GM12872 (cell line): Measurements from ENCODE around the gene CTIF.

ENCODE experiments used
- TF ChIP-seq, protein P1 (sequence below): IDR thresholded peaks from 3 replicates; pipeline ENCODE4 v1.5.1; 2011; ENCODE audit warnings: low read depth, mild to moderate bottlenecking, low read length, moderate library complexity; ENCODE audit not compliant: insufficient read depth

CTIF gene

DNA sequence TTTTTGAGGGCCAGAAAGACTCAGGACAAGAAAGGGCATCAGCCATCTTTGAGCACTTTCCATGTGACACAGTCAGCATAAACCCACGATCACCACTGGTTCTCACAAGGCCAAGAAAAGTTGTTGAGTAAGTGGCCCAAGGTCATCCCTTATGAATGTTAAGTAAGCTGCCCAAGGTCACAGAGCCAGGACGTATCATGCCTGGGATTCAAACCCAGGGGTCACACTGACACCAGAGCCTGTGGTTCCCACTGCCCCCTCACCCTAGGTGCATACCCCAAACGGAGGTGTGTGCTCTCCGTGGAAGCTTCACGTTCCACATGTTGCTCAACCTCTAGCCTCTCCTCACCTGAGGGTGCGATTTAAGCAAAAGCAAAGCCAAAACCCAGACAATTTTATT is 2.3 kb upstream of the CTIF start:
- TF ChIP-seq, protein P1, sequence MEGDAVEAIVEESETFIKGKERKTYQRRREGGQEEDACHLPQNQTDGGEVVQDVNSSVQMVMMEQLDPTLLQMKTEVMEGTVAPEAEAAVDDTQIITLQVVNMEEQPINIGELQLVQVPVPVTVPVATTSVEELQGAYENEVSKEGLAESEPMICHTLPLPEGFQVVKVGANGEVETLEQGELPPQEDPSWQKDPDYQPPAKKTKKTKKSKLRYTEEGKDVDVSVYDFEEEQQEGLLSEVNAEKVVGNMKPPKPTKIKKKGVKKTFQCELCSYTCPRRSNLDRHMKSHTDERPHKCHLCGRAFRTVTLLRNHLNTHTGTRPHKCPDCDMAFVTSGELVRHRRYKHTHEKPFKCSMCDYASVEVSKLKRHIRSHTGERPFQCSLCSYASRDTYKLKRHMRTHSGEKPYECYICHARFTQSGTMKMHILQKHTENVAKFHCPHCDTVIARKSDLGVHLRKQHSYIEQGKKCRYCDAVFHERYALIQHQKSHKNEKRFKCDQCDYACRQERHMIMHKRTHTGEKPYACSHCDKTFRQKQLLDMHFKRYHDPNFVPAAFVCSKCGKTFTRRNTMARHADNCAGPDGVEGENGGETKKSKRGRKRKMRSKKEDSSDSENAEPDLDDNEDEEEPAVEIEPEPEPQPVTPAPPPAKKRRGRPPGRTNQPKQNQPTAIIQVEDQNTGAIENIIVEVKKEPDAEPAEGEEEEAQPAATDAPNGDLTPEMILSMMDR: no peak

- TF ChIP-seq, protein P1: no peak
Measured at GRCh38 chr18:48539406-48540250, 797 bp downstream of the CTIF start.

GRCh38 chr18:48540251-48541025 is 1.6 kb downstream of the CTIF start:
- TF ChIP-seq, protein P1: 0 out of 3 replicates have a peak, but pooled peaks have one; percentile 8

DNA sequence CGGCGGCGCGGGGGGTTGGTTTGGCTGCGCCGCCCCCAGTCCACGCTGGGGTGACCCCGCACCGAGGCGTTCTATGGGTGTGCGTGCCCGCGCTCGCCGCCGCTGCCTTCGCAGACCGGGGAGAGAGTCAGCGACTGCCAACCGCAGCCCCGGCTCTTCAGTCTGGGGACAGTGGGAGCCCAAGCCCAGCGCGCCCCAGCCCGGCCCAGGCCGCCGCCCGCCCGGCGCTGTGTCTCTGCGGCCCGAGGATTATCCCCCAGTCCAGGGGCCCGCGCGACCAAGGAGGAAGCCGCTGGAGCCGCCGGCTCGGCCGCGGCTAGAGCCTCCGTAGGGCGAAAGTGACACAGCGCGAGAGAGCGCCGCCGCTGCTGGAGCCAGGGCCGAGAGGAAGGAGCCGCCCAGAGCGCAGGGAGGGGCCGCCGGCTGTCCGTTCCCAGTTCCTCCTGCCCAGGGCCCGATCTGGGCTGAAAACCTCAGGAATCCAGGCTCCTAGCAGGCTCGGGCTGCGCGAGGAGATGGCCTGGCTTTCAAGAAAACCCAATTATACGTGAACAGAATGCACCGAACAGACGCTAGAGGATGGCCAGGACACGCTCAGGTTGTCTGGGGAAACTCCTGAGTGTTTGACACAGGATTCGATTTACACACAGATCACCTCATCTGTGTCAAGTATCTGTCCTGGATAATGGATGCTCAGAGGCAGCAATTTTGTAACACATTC is 2.4 kb downstream of the CTIF start:
- TF ChIP-seq, protein P1: no peak

- TF ChIP-seq, protein P1: no peak
Measured at GRCh38 chr18:48541747-48542400, 3.0 kb downstream of the CTIF start.

DNA sequence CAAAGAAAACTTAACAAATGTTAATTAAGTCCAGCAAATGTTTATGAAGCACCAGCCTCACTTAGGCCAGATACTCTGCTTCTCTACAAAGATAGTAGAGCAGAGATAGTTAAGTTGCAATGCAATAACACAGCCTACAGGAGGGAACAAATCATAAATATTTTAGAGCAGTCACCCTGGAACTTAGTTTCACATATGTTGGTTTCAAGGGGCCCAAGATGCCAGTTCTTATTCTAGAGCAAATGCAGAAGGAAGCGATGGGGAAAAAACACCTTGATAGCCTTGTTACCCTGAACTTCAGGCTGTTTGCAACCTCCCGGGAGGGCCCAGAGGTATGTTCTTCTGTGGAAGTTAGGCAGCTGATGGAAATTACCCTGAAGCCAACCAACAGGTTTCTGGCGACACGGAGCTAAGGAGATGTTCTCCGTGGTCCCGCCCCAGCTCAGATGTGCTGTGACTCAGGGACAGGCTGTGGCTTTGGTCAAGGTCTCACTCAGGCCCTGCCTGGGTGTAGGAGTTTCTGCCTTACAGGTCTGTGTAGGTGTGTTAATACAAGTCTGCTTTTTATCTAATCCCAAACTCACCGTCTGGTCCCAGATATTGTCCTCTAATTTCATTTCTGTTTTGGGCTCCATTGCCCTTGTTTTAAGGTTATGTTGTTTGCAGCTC is 3.8 kb downstream of the CTIF start:
- TF ChIP-seq, protein P1: no peak
